HepG2 (cell line): ENCODE results near the gene HARS2. TPM values are rescaled to one million over a fixed set of nuclear protein-coding genes. Genes with fewer than 3 reads are reported as not detected.

ENCODE experiments used
- ARID3A ChIP-seq: IDR thresholded peaks from 2 replicates; pipeline ENCODE4 v1.6.1; 2012; ENCODE audit warnings: low read depth, low read length, improper control_type of control experiment
- ATF4 ChIP-seq, 2 experiments: fragments of 450-650 bp in 1 of 2; sonication (generic) in 1 of 2; formaldehyde crosslinking; IDR thresholded peaks; 2 replicates each; pipeline versions ENCODE4 v1.5.0 to v1.8.0; 2020 to 2022; ENCODE audit warnings: mild to moderate bottlenecking in 1 of 2, missing genetic modification reagents in 1 of 2
- CHCHD3 ChIP-seq: sonication (generic); formaldehyde crosslinking; IDR thresholded peaks from 2 replicates; pipeline ENCODE4 v1.8.0; 2022; ENCODE audit warnings: mild to moderate bottlenecking, missing genetic modification reagents, moderate library complexity
- CREB1 ChIP-seq, 2 experiments: fragments of 450-650 bp in 1 of 2; IDR thresholded peaks; 2 replicates each; pipeline ENCODE4 v1.6.1; 2016 to 2017; ENCODE audit warnings: control low read depth in 1 of 2, mild to moderate bottlenecking in 1 of 2, missing compliant biosample characterization in 1 of 2, missing genetic modification characterization in 1 of 2
- CSRNP2 ChIP-seq: sonication (generic); formaldehyde crosslinking; conservative IDR thresholded peaks from 2 replicates; pipeline ENCODE4 v1.8.0; 2022; ENCODE audit warnings: low read depth, missing genetic modification reagents
- DR1 ChIP-seq: sonication (generic); formaldehyde crosslinking; IDR thresholded peaks from 2 replicates; pipeline ENCODE4 v1.8.0; 2021; ENCODE audit warnings: mild to moderate bottlenecking, missing genetic modification reagents, inconsistent platforms
- FIP1L1 ChIP-seq: fragments of 200-400 bp; formaldehyde crosslinking; IDR thresholded peaks from 2 replicates; pipeline ENCODE4 v1.6.1; 2018; ENCODE audit warnings: low read depth, mild to moderate bottlenecking, low read length, moderate library complexity, borderline replicate concordance; ENCODE audit not compliant: insufficient read depth
- GFI1 ChIP-seq: sonication (generic); formaldehyde crosslinking; IDR thresholded peaks from 2 replicates; pipeline ENCODE4 v1.5.0; 2020; ENCODE audit warnings: missing genetic modification reagents, mild to moderate bottlenecking, borderline replicate concordance
- MIER2 ChIP-seq: IDR thresholded peaks from 2 replicates; pipeline ENCODE4 v1.6.1; 2016; ENCODE audit warnings: missing biosample characterization, missing genetic modification reagents
- POLR2A ChIP-seq, 2 experiments: IDR thresholded peaks; 2 replicates each; pipeline ENCODE4 v1.6.1; 2011; ENCODE audit warnings: low read depth in 2 of 2, low read length in 2 of 2, mild to moderate bottlenecking in 1 of 2, moderate library complexity in 1 of 2; ENCODE audit not compliant: insufficient read depth in 1 of 2
- RFX3 ChIP-seq: IDR thresholded peaks from 2 replicates; pipeline ENCODE4 v1.6.1; 2016; ENCODE audit warnings: missing biosample characterization, missing genetic modification reagents
- SALL2 ChIP-seq: sonication (generic); formaldehyde crosslinking; IDR thresholded peaks from 2 replicates; pipeline ENCODE4 v1.8.1; 2023; ENCODE audit warnings: mild to moderate bottlenecking, missing genetic modification reagents, inconsistent platforms
- SNAPC4 ChIP-seq: sonication (generic); formaldehyde crosslinking; IDR thresholded peaks from 2 replicates; pipeline ENCODE4 v1.4.0; 2020; ENCODE audit warnings: mild to moderate bottlenecking, missing genetic modification reagents
- SOX5 ChIP-seq: IDR thresholded peaks from 2 replicates; pipeline ENCODE4 v1.6.1; 2016; ENCODE audit warnings: borderline replicate concordance
- SP1 ChIP-seq, 2 experiments: fragments of 450-650 bp in 1 of 2; sonication (generic) in 1 of 2; formaldehyde crosslinking in 1 of 2; IDR thresholded peaks; 2 replicates each; pipeline versions ENCODE4 v1.4.0 to v1.6.1; 2016 to 2020; ENCODE audit warnings: missing genetic modification reagents in 1 of 2
- TCF7L2 ChIP-seq: IDR thresholded peaks from 2 replicates; pipeline ENCODE4 v1.6.1; 2011; ENCODE audit warnings: mild to moderate bottlenecking, low read depth, low read length, moderate library complexity
- ZKSCAN1 ChIP-seq: fragments of 150-350 bp; IDR thresholded peaks from 2 replicates; pipeline ENCODE4 v1.6.1; 2014; ENCODE audit warnings: low read length
- ZNF329 ChIP-seq: sonication (generic); formaldehyde crosslinking; IDR thresholded peaks from 2 replicates; pipeline ENCODE4 v1.9.0; 2021; ENCODE audit warnings: low read depth, mild to moderate bottlenecking, missing genetic modification reagents
- ZNF33A ChIP-seq: sonication (generic); formaldehyde crosslinking; IDR thresholded peaks from 2 replicates; pipeline ENCODE4 v1.5.1; 2020; ENCODE audit warnings: missing genetic modification reagents, mild to moderate bottlenecking, moderate library complexity, borderline replicate concordance
- ZNF446 ChIP-seq: sonication (generic); formaldehyde crosslinking; IDR thresholded peaks from 2 replicates; pipeline ENCODE4 v1.5.0; 2020; ENCODE audit warnings: mild to moderate bottlenecking, missing genetic modification reagents
- polyA plus RNA-seq, 8 experiments: library from polyadenylated mRNA; depleted of rRNA in 3 of 8; stranded (reverse) in 7 of 8; unstranded in 1 of 8; fragments of >200 nt; fragmentation: Illumina TruSeq in 4 of 8; extraction: Trizol in 4 of 8; gene quantifications; 2 replicates each; pipeline versions ENCODE4 v1.2.1 to v1.2.3, GENCODE V29; 2011 to 2016; ENCODE audit warnings: low read depth in 4 of 8, missing spikeins in 1 of 8, mixed read lengths in 1 of 8; ENCODE audit not compliant: insufficient read depth in 1 of 8
- total RNA-seq, 5 experiments: library from RNA; depleted of rRNA; stranded (reverse); fragments of >200 nt; fragmentation: Illumina TruSeq; extraction: Trizol; gene quantifications; 2 replicates each; pipeline ENCODE4 v1.2.3, GENCODE V29; 2016; ENCODE audit warnings: low read depth in 1 of 5

The HARS2 gene
- total and polyA plus RNA-seq, 2 of the 13 experiments (the other 11 are each of a cell fraction or from before 2014, with no cell fraction given), result 17.9 to 25.8 TPM

GRCh38 chr5:140664359-140665119 is 26.7 kb upstream of the HARS2 start, which contains the start of gene WDR55 (continued):
- TF ChIP-seq DR1 (CRISPR knock-in tag), result peak; percentile 31; the same call in 1 of the 2 replicates
- no peak for TF ChIP-seq RFX3 (CRISPR knock-in tag)
- TF ChIP-seq ATF4 (CRISPR knock-in tag; IDR thresholded peaks at IDR 0.05), result 0 out of 4 replicates have a peak, but pooled peaks of 1 of the 2 experiments have one; percentile 52
- TF ChIP-seq CHCHD3 (CRISPR knock-in tag), result no peak
- TF ChIP-seq MIER2 (CRISPR knock-in tag), result no peak
- TF ChIP-seq POLR2A (IDR thresholded peaks at IDR 0.05; ENCODE audit: insufficient read depth in 1 of 2, low read depth in 2 of 2, low read length in 2 of 2), result peak; percentile 81 to 97
- TF ChIP-seq SOX5 (CRISPR knock-in tag), result peak; percentile 52
- TF ChIP-seq ARID3A, result no peak
- TF ChIP-seq CSRNP2, result no peak
- TF ChIP-seq GFI1 (CRISPR knock-in tag), result no peak
- TF ChIP-seq FIP1L1, result no peak
- TF ChIP-seq ZKSCAN1, result no peak
- TF ChIP-seq TCF7L2, result no peak
- TF ChIP-seq ZNF446, result no peak
- TF ChIP-seq SNAPC4 (CRISPR knock-in tag), result peak; percentile 52; the same call in 1 of the 2 replicates
- TF ChIP-seq ZNF33A (CRISPR knock-in tag), result no peak; the same call in 1 of the 2 replicates
- TF ChIP-seq CREB1 (IDR thresholded peaks at IDR 0.05), result peak; percentile 39; the same call in 1 of the 2 replicates
- no peak; the same call in 1 of the 2 replicates for TF ChIP-seq CREB1 (CRISPR knock-in tag; IDR thresholded peaks at IDR 0.05)
- 0 out of 2 replicates have a peak, but pooled peaks have one; percentile 37 for TF ChIP-seq ZNF329 (CRISPR knock-in tag)
- TF ChIP-seq SP1 (IDR thresholded peaks at IDR 0.05), result no peak
- TF ChIP-seq SP1 (CRISPR knock-in tag; IDR thresholded peaks at IDR 0.05), result peak; percentile 79
- no peak; the same call in 1 of the 2 replicates for TF ChIP-seq SALL2 (CRISPR knock-in tag)
